Activated T-cell treated with anti-CD3 and anti-CD28 coated beads for 24 hours (primary cell): ENCODE results near the gene SIGLEC9.
A peak's percentile ranks its signal among the peaks of the same experiment; 100 is the strongest.

Experiments
- DNase-seq: peaks from one replicate; pipeline ENCODE4 v3.0.0-alpha.2; 2020; ENCODE audit warnings: low read depth

Gene SIGLEC9

DNA sequence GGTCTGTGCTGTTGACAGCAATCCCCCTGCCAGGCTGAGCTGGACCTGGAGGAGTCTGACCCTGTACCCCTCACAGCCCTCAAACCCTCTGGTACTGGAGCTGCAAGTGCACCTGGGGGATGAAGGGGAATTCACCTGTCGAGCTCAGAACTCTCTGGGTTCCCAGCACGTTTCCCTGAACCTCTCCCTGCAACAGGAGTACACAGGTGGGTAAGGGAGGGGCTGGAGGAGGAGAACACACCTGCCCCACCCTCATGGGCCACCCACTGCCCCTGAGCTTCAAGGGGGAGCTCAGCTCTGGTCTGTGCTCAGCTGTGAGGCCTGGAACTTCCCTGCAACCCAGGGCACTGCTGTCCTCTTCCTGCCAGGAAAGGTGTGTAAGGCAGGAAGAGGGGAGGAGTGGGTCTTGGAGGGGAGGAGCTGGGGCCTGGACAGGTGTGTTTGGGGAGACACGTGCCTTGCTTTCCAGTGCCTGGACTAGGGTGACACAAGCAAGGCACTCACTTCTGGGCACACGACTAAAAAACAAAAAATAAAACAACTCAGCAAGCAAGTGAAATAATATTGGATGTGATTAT is 21.3 kb downstream of the SIGLEC9 start:
- no peak for DNase-seq

DNA sequence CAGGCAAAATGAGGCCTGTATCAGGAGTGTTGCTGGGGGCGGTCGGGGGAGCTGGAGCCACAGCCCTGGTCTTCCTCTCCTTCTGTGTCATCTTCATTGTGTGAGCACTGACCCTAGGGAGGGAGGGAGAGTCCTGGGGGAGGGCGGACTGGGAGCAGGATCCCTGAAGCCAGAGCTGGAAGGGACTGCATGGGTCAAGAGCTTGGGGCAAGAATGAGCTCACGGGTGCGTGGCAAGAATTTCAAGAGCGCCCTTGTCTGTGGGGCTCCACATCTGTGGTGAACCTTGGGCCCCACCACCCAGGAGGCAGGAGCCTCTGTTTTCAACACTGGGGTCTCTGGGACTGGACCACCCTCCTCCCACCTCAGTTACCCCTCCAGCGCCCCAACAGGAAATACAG is 22.0 kb downstream of the SIGLEC9 start:
- DNase-seq = no peak

DNA sequence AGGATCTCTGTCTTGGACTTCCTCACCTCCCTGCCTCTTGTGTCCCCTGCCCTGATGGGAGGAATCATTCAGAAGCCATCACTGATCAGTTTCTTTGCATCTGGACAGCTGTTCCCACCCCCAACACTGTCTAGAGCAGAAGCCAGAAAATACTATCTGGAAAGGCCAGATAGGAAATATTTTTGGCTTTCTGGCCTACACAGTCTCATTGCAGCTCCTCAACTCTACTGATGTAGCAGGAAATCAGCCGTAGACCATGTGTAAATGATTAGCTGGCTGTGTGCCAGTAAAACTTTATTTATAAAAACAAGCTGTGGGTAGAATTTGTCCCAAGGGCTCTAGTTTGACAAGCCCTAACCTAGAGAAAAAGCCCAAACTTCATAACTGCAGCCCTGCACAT is 23.0 kb downstream of the SIGLEC9 start:
- DNase-seq = no peak

GRCh38 chr19:51148580-51148979 is 23.9 kb downstream of the SIGLEC9 start:
- DNase-seq = no peak

DNA sequence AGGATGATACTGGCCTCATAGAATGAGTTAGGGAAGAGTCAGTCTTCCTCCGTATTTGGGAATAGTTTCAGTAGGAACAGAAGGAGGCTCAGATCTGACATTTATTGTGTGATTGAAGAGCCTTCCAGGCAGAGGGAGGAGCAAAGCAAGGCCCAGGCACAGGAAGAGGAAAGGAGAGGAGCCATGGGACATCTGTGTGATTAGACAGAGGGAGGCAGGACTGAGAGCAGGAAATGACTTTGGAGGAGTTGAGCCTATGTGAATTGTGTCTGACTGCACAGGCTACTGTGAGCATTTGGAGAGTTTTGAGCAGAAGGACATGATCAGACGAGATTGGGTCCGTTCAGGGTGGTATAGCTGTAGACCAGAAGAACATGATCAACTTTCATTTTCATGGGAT is 25.9 kb downstream of the SIGLEC9 start:
- no peak for DNase-seq

DNA sequence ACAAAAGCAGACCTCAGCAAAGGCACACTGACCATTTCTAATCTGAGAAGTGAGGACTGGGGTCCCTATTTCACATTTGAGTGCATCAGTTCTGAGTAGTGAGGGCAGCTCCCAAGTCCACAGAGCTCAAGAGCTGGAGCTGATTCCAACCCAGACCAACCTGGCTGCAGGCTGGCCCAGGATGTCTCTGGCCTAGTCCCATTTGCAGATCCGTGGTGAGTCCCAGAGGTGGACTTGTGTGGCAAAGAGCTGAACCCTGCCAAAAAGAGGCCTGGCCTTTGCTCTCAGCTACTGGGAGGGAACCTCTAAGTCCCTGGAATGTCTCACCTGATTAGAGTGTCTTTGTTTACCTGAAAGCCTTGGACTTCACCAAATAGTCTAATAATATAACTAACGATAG is 32.0 kb downstream of the SIGLEC9 start:
- DNase-seq = no peak

GRCh38 chr19:51157265-51157664 is 32.6 kb downstream of the SIGLEC9 start:
- DNase-seq = no peak

DNA sequence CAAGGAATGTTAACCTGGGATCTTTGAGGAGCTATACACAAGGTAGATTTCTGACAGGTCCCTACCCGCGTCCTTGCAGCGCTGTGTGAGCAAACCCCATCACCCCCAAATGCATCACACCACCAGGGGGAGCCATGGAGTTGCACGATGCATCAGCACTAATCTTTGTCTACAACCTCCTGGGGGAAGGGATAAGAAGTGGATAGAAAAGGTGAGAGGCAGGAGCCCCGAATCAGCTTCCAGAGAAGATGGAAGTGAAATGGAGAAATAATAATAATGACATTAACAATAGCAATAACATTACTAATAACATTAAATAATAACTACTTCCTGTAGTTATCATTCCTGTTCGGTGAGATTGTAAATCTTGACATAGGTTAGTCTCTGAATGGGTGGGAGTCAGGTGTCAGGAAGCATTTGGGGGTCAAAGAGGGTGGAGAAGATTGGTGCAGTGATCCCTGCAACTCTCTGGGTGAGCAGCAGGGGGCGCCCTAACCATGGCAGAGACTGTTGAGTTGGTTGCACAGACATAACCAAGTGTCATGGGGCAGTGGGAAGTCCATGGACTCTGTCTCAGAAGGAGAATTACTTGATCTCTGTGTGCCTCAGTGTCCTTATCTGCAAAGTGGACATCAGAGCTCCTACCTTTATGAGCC is 33.9 kb downstream of the SIGLEC9 start:
- peak; percentile 67 for DNase-seq

GRCh38 chr19:51159656-51160055 is 35.0 kb downstream of the SIGLEC9 start:
- no peak for DNase-seq

DNA sequence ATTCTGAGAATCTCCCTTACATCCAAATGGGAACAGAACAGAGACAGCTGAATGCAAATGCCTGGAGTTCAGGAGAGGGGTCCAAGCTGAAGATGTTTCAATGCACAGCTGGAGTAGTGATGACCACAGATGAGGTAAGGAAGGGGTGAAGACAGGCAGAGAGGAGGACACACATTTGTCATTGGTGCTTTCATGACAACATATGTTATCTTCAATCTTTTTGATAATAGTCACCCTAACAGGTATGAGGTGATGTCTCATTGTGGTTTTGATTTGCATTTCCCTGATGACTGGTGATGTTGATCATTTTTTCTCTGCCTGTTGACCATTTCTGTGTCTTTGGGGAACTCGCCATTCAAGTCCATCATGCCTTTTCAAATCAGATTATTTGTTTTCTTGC is 36.6 kb downstream of the SIGLEC9 start:
- no peak for DNase-seq

GRCh38 chr19:51161867-51162496 is 37.3 kb downstream of the SIGLEC9 start:
- no peak for DNase-seq

GRCh38 chr19:51163257-51163656 is 38.6 kb downstream of the SIGLEC9 start:
- DNase-seq = no peak

GRCh38 chr19:51164215-51164614 is 39.5 kb downstream of the SIGLEC9 start:
- no peak for DNase-seq

DNA sequence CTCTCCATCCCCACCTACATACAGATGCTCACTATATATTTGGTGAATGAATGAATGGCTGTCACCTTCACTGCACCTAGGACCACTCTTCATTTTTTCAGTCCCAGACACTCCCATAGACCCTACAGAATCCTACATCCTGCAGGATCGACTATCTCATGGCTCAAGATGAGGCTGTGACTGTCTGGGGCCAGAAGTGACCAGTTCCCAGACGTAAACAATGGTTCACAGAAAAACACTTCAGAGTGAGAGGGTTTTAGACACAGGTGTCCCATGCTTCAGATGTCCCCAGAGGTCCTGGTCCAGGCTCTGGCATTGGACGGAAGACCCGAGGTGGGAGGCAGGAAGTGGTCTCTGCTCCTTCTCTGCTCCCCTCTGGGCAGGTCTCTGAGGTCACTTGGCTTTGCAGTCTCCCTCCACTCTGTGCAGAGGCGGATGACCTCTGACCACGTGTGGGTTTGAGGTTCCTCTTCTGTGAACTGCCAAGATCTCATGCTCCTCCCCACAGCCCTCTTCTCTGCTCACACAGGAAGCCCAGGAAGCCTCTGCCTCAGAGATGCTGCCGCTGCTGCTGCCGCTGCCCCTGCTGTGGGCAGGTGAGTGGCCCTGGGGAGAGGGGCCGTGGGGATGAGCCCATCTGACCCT is 42.3 kb downstream of the SIGLEC9 start:
- no peak for DNase-seq

GRCh38 chr19:51168564-51169282 is 44.0 kb downstream of the SIGLEC9 start:
- no peak for DNase-seq

DNA sequence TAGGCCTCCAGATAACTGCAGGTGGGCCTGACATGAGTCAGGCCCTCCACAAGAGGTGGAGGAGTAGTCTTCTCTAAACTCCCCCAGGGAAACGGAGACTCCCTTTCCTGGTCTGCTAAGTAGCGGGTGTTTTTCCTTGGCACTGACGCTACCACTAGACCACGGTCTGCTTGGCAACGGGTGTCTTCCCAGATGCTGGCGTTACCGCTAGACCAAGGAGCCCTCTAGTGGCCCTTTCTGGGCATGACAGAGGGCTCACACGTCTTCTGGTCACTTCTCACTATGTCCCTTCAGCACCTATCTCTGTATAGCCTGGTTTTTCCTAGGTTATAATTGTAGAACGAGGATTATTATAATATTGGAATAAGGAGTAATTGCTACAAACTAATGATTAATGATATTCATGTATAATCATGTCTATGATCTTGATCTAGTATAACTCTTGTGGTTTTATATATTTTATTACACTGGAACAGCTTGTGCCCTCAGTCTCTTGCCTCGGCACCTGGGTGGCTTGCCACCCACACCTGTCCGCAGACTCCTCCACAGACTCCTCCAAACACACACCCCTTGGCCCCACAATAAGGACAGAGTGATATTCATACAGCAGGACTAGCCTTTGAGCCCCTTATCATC is 44.7 kb downstream of the SIGLEC9 start:
- DNase-seq = peak; percentile 51

DNA sequence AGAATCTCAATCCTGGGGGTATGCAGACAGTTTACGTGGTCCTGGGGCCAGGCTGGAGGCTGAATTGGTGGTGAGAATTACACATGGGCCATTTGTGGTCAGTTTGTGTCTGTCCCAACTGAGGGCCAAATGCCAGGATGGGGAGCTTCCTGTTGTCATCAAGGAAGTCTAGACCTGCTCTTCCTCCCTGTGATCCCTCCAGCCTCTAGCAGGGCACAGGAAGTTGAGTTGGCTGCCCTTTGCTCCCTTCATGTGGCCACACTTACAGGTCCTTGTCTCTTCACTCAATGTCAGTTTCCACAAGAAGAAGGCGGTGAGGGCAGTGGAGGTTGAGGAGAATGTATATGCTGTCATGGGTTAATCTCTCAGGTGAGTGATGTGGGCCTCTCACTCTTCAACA is 47.5 kb downstream of the SIGLEC9 start:
- no peak for DNase-seq

- DNase-seq = no peak
Measured at GRCh38 chr19:51173681-51174080, 49.0 kb downstream of the SIGLEC9 start.

GRCh38 chr19:51179256-51179655 is 54.5 kb downstream of the SIGLEC9 start:
- DNase-seq = no peak
